Thyroid gland (tissue), 4 donors: Measurements from ENCODE around the gene FDCSP. TPM values are rescaled to one million over a fixed set of nuclear protein-coding genes. Genes with fewer than 3 reads are reported as not detected.

Experiments used
- DNase-seq, 2 donors: peaks; one replicate each; pipeline ENCODE4 v3.0.0-alpha.2; 2019
- H3K27ac ChIP-seq, 3 donors: fragments of 200-600 bp; sonication (generic); 1 replicate in 2 of 3; 2 replicates in 1 of 3; pipeline ENCODE4 v1.5.1; 2016 to 2019; ENCODE audit warnings: mild to moderate bottlenecking in 1 of 3, moderate library complexity in 1 of 3
- H3K27me3 ChIP-seq: fragments of 200-600 bp; sonication (generic); one replicate; pipeline ENCODE4 v1.5.1; 2019
- H3K36me3 ChIP-seq, 2 donors: fragments of 200-600 bp; sonication (generic); one replicate each; pipeline ENCODE4 v1.5.1; 2016 to 2019
- H3K4me1 ChIP-seq, 2 donors: fragments of 200-600 bp; sonication (generic); one replicate each; pipeline ENCODE4 v1.5.1; 2017 to 2019
- H3K4me3 ChIP-seq, 3 donors: fragments of 200-600 bp; sonication (generic); replicated peaks in 1 of 3; 1 replicate in 2 of 3; 2 replicates in 1 of 3; pipeline ENCODE4 v1.5.1; 2016; ENCODE audit warnings: mild to moderate bottlenecking in 1 of 3
- H3K9me3 ChIP-seq: fragments of 200-600 bp; sonication (generic); one replicate; pipeline ENCODE4 v1.5.1; 2017
- POLR2A ChIP-seq, 2 donors: fragments of 450-650 bp; IDR thresholded peaks; one replicate each; pipeline ENCODE4 v1.6.1; 2017; ENCODE audit warnings: antibody characterized with exemption in 2 of 2, mild to moderate bottlenecking in 2 of 2, moderate library complexity in 1 of 2
- WGBS, 2 donors: methylation state at CpG; one replicate each; pipeline ENCODE4 v1.1.5; 2017; 5-methylcytosine and 5-hydroxymethylcytosine counted together
- intact Hi-C: fragments of 100-400 bp; cut with DNase I; formaldehyde crosslinking; loops from one replicate; pipeline ENCODE4 v1.15.1; 2023
- total RNA-seq, 4 donors: library from RNA; depleted of rRNA; stranded (reverse); fragments of >200 nt; gene quantifications; one replicate each; pipeline ENCODE4 v1.2.3, GENCODE V29; 2016
- TF ChIP-seq, protein P1 (sequence below), 6 experiments: fragments of 200-600 bp in 3 of 6; fragments of 450-650 bp in 3 of 6; sonication (generic) in 3 of 6; IDR thresholded peaks; one replicate each; pipeline ENCODE4 v1.5.1; 2016 to 2019; ENCODE audit warnings: antibody characterized with exemption in 6 of 6, mild to moderate bottlenecking in 2 of 6, inconsistent platforms in 1 of 6, moderate library complexity in 1 of 6

The FDCSP gene
- total RNA-seq, 4 donors from 2014 or later, result not detected

DNA sequence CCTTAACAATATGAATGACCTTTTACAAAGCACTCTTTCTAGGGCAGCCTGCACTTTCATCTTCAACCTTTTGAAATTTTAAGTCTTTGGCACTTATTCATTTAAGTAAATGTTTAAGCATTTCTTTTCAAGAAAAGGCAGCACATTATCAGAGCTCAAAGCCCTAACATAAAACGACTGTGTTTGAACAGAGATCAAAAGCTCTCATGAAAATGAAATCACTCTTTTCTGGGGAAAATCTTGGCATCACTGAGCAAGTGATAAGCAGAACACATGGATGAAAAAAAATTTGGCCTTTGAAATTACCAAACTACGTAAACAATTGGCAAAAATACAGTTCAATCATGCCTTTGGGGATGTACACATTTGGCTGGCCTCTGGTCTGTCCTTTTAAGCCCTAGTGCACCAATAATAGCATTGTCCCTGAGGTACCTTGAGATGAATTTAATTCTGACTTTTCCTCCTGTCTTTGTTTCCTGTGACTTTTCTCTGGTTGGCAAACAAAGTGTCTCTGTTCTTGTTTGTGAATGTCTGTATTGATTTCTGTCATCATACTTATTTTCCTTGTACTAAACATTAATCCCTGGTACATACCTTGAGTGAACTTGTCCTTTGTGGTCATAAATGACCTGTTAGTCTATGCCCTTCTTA, 43.3 kb upstream of the FDCSP start:
- Histone ChIP-seq H3K4me3 (no peak overlapping the region), H3K9me3 (no peaks in the 10 kb centered on the region), H3K27me3 (no peaks in the 10 kb centered on the region), H3K27ac (no peak overlapping the region), H3K4me1 (peaks cover 0 to 3% of the 10 kb centered on the region in 2 donors), H3K36me3 (no peaks in the 10 kb centered on the region)
- DNase-seq, result no peak
- intact Hi-C loops, result no loop called here
- TF ChIP-seq, protein P1, sequence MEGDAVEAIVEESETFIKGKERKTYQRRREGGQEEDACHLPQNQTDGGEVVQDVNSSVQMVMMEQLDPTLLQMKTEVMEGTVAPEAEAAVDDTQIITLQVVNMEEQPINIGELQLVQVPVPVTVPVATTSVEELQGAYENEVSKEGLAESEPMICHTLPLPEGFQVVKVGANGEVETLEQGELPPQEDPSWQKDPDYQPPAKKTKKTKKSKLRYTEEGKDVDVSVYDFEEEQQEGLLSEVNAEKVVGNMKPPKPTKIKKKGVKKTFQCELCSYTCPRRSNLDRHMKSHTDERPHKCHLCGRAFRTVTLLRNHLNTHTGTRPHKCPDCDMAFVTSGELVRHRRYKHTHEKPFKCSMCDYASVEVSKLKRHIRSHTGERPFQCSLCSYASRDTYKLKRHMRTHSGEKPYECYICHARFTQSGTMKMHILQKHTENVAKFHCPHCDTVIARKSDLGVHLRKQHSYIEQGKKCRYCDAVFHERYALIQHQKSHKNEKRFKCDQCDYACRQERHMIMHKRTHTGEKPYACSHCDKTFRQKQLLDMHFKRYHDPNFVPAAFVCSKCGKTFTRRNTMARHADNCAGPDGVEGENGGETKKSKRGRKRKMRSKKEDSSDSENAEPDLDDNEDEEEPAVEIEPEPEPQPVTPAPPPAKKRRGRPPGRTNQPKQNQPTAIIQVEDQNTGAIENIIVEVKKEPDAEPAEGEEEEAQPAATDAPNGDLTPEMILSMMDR (IDR thresholded peaks at IDR 0.05), result no peak
- no peak for TF ChIP-seq POLR2A (IDR thresholded peaks at IDR 0.05)
- WGBS, 2 donors, result 38 to 48% methylated on average over 2 of the region's 2 CpGs

DNA sequence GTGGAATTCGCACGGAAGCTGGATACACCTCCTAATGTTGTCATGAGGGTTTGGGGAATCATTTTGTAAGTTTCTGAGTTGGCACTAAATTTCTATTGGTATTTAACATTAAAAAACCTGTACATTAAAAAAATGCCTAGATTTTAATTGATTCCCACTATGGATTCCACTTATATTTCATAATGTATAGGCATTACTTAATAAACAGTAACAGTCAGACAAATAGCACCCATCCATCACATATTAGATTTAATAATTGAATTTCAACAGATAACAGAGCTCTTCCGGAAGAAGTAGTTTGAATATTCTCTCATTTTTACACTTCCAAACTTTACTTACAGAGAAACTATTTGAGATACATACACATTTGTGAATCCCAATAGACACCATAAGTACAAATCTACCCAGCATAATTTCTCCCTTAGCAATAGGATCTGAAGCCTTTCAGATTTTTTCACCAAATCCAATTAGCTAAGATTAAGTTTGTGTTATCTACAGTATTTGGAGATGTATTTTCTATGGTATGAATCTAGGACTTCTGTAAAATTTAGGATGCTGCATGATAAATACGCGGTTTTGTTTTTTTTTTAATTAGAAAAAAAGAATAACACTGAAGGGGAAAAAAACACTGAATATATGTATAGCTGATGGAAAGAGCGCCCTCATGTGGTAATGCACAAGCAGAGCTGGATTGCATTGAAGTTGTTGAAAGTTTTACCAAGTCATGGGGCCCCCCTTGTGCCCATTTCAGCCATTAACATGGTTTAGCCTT, 42.6 kb upstream of the FDCSP start:
- intact Hi-C loops, result no loop called here
- TF ChIP-seq POLR2A (IDR thresholded peaks at IDR 0.05), result no peak
- TF ChIP-seq, protein P1 (IDR thresholded peaks at IDR 0.05), result peak; percentile 28 to 67 (median 46)
- 50% methylated on average over 6 of the region's 6 CpGs for WGBS, 2 donors

DNA sequence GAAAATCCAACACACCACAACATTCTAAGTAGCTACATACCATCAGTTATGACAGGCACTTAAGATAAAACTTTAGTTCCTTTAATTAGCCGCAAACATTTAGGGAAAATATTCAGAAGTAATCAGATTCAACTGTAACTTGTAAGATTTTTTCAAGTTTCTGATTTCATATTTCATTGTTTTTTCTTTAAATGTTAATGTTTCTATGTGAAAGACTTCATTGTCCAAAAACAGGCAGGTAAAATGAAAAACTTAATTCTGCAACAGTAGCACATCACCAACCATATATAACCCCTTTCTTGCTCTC, 42.0 kb upstream of the FDCSP start:
- 71 to 74% methylated on average over 1 of the region's 1 CpG for WGBS, 2 donors
- no peak overlapping the region for H3K4me3 ChIP-seq
- TF ChIP-seq, protein P1 (IDR thresholded peaks at IDR 0.05), result no peak
- no peak for TF ChIP-seq POLR2A (IDR thresholded peaks at IDR 0.05)
- intact Hi-C loops, result no loop called here
- peaks cover 0 to 13% of the 10 kb centered on the region in 2 donors for H3K4me1 ChIP-seq
- H3K27ac ChIP-seq, result no peak overlapping the region
- DNase-seq, result no peak
- no peaks in the 10 kb centered on the region for H3K27me3 ChIP-seq
- no peaks in the 10 kb centered on the region for H3K9me3 ChIP-seq
- no peaks in the 10 kb centered on the region for H3K36me3 ChIP-seq

More for the DNA sequence above, 42.6 kb upstream of the FDCSP start:
- no peak overlapping the region for H3K27ac ChIP-seq
- H3K27me3 ChIP-seq, result no peaks in the 10 kb centered on the region
- peak in 1 of 2 donors; percentile 24 for DNase-seq
- H3K4me1 ChIP-seq, result peaks cover 0 to 8% of the 10 kb centered on the region in 2 donors
- no peaks in the 10 kb centered on the region for H3K36me3 ChIP-seq
- no peaks in the 10 kb centered on the region for H3K9me3 ChIP-seq
- H3K4me3 ChIP-seq, result no peak overlapping the region

DNA sequence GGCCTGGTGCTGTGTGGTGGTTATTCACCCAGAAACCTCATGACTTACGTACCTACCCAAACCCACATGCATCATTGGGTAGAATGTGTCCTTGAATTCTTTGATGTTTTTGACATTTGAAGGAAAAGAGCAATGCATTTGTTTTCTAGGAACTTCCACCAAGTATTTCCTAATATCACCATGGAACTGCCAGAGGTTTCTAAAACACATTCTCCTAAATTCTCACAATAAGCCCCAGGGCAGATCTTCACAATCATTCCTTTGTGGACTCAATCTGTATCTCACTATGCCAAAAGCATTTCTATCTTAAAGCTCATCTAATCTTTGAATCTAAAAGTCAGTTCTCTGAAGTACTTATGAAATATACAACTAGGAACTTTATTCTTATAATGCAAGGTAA, 38.7 kb upstream of the FDCSP start:
- Histone ChIP-seq H3K4me1 (peaks cover 18 to 21% of the 10 kb centered on the region in 2 donors), H3K4me3 (no peak overlapping the region), H3K27me3 (no peaks in the 10 kb centered on the region), H3K36me3 (no peaks in the 10 kb centered on the region), H3K27ac (no peak overlapping the region), H3K9me3 (no peaks in the 10 kb centered on the region)
- 83 to 88% methylated on average over 1 of the region's 1 CpG for WGBS, 2 donors
- DNase-seq, result no peak
- intact Hi-C loops, result no loop called here
- TF ChIP-seq POLR2A (IDR thresholded peaks at IDR 0.05), result no peak
- TF ChIP-seq, protein P1 (IDR thresholded peaks at IDR 0.05), result no peak

DNA sequence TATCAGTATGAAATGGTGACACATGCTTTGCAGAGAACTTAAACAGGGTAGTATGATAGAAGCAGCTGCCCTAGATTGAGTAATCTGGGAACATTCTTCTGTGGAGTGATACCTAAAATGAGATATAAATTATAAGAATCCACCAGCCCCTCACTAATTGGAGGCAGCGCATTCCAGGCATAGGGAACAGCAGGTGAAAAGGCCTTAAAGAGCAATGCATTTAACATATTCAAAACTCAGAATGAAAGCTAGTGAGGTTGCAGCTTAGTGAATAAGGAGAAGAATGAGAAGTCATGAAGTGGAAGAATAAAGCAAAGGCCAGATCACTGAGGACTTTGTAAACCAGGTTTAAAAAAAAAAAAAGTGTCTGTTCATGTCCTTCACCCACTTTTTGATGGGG, 35.3 kb upstream of the FDCSP start:
- Histone ChIP-seq H3K9me3 (no peaks in the 10 kb centered on the region), H3K27me3 (no peaks in the 10 kb centered on the region), H3K4me3 (no peak overlapping the region), H3K36me3 (no peaks in the 10 kb centered on the region), H3K4me1 (peaks cover 18 to 29% of the 10 kb centered on the region in 2 donors), H3K27ac (no peak overlapping the region)
- TF ChIP-seq, protein P1 (IDR thresholded peaks at IDR 0.05), result no peak
- TF ChIP-seq POLR2A (IDR thresholded peaks at IDR 0.05), result no peak
- DNase-seq, result no peak
- intact Hi-C loops, result no loop called here
- WGBS, 2 donors, result 95 to 100% methylated on average over 1 of the region's 1 CpG
